Measurements from ENCODE around the gene PPP2R5B. TPM values are rescaled to one million over a fixed set of nuclear protein-coding genes. Genes with fewer than 3 reads are reported as not detected.

The PPP2R5B gene
- total RNA-seq, 4 donors from 2014 or later = 17.2 to 34.2 (median 24.3) TPM

- Histone ChIP-seq H3K4me3 (no peak overlapping the region), H3K27me3 (no peaks in the 10 kb centered on the region), H3K4me1 (peaks cover 32 to 37% of the 10 kb centered on the region in 2 donors), H3K36me3 (no peaks in the 10 kb centered on the region), H3K9me3 (no peaks in the 10 kb centered on the region), H3K27ac (peak overlapping the region in 3 of 4 donors; percentile 19 to 88 (median 81))
- ATAC-seq (no peak), DNase-seq (no peak)
- in situ Hi-C loops (cut with MboI; ENCODE audit: low sequenced_read_pairs in 4 of 4) = loop anchor here in 2 of 4 donors (5.0 to 10.0 kb wide), 2 partner anchors 105 to 108 kb away; partner anchors contain the start of gene SNX15 (in 2 of the 2)
- intact Hi-C loops (cut with DNase I; ENCODE audit: low total_unique reads) = loop anchor here (5.0 kb wide), 2 partner anchors 93 to 178 kb away; partner anchors contain the start of genes ARL2 and VPS51
- TF ChIP-seq POLR2A (IDR thresholded peaks at IDR 0.05) (no peak), CTCF (IDR thresholded peaks at IDR 0.05 in 4 of 5, conservative IDR thresholded peaks at IDR 0.05 in 1 of 5) (no peak)
Observed at GRCh38 chr11:64919627-64920026, 4.9 kb upstream of the PPP2R5B start.

- no peaks in the 10 kb centered on the region for H3K27me3 ChIP-seq
- TF ChIP-seq POLR2A (IDR thresholded peaks at IDR 0.05) (no peak), CTCF (IDR thresholded peaks at IDR 0.05 in 4 of 5, conservative IDR thresholded peaks at IDR 0.05 in 1 of 5) (no peak)
- H3K27ac ChIP-seq = peak overlapping the region in 2 of 4 donors; percentile 11 to 38
- H3K36me3 ChIP-seq = no peaks in the 10 kb centered on the region
- intact Hi-C loops (cut with DNase I; ENCODE audit: low total_unique reads) = no loop called here
- no peaks in the 10 kb centered on the region for H3K9me3 ChIP-seq
- H3K4me1 ChIP-seq = peaks cover 32 to 38% of the 10 kb centered on the region in 2 donors
- ATAC-seq (no peak), DNase-seq (no peak)
- in situ Hi-C loops (cut with MboI; ENCODE audit: low sequenced_read_pairs in 4 of 4) = loop anchor here in 1 of 4 donors (10.0 kb wide), 1 partner anchor 105 kb away; the partner anchor contains the start of gene SNX15
- H3K4me3 ChIP-seq = no peak overlapping the region
Observed at GRCh38 chr11:64920124-64920523, 4.4 kb upstream of the PPP2R5B start.

- no peak overlapping the region for H3K4me3 ChIP-seq
- H3K4me1 ChIP-seq = peaks cover 33 to 37% of the 10 kb centered on the region in 2 donors
- H3K36me3 ChIP-seq = peaks cover 0 to 3% of the 10 kb centered on the region in 2 donors
- H3K27ac ChIP-seq = no peak overlapping the region
- no peak for TF ChIP-seq POLR2A (IDR thresholded peaks at IDR 0.05)
- no peak for TF ChIP-seq CTCF (IDR thresholded peaks at IDR 0.05 in 4 of 5, conservative IDR thresholded peaks at IDR 0.05 in 1 of 5)
- in situ Hi-C loops (cut with MboI; ENCODE audit: low sequenced_read_pairs in 4 of 4) = loop anchor here in 1 of 4 donors (10.0 kb wide), 1 partner anchor 103 kb away; the partner anchor contains the start of gene SNX15
- no peaks in the 10 kb centered on the region for H3K9me3 ChIP-seq
- H3K27me3 ChIP-seq = no peaks in the 10 kb centered on the region
- intact Hi-C loops (cut with DNase I; ENCODE audit: low total_unique reads) = no loop called here
- ATAC-seq (no peak), DNase-seq (no peak)
Observed at GRCh38 chr11:64921384-64921783, 3.1 kb upstream of the PPP2R5B start.

GRCh38 chr11:64923151-64923661 lies 1.3 kb upstream of the PPP2R5B start:
- TF ChIP-seq CTCF (IDR thresholded peaks at IDR 0.05 in 4 of 5, conservative IDR thresholded peaks at IDR 0.05 in 1 of 5) (no peak), POLR2A (IDR thresholded peaks at IDR 0.05) (no peak)
- peak overlapping the region; percentile 80 to 100 (median 86) for H3K4me3 ChIP-seq
- no peak for ATAC-seq
- H3K27ac ChIP-seq = peak overlapping the region; percentile 97 to 100 (median 100)
- peaks cover 0 to 19% of the 10 kb centered on the region in 2 donors for H3K36me3 ChIP-seq
- H3K4me1 ChIP-seq = peaks cover 26 to 31% of the 10 kb centered on the region in 2 donors
- in situ Hi-C loops (cut with MboI; ENCODE audit: low sequenced_read_pairs in 4 of 4) = loop anchor here in 1 of 4 donors (10.0 kb wide), 1 partner anchor 102 kb away; the partner anchor contains the start of gene SNX15
- intact Hi-C loops (cut with DNase I; ENCODE audit: low total_unique reads) = no loop called here
- no peaks in the 10 kb centered on the region for H3K9me3 ChIP-seq
- H3K27me3 ChIP-seq = no peaks in the 10 kb centered on the region
- no peak for DNase-seq
